Hypothalamus (tissue), 51 donors: Measurements from ENCODE around the gene DNMT3A.

Source experiments
- DNase-seq, 51 donors: peaks; one replicate each; lab custom pipeline; 2025; lab: John Stamatoyannopoulos, UW

Gene DNMT3A

DNA sequence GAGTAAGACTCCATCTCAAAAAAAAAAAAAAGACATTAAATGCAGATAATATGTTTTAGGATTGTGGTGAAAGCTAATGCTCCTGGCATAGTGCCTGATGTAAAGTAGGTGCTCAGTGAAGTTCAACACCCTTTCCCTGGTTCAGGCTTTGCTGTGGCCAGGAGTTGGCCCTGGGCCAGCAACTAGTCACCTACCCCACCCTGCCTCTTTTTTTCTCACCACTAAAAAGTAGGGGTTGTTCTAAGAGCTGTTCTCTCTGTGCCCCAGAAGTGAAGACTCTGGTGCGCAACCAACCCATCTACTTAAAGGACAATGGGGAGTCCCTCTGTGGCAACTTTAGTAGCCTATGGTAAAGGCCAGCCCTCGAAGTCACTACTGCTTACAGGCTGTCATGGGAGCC is 75.9 kb downstream of the DNMT3A start:
- no peak for DNase-seq

DNA sequence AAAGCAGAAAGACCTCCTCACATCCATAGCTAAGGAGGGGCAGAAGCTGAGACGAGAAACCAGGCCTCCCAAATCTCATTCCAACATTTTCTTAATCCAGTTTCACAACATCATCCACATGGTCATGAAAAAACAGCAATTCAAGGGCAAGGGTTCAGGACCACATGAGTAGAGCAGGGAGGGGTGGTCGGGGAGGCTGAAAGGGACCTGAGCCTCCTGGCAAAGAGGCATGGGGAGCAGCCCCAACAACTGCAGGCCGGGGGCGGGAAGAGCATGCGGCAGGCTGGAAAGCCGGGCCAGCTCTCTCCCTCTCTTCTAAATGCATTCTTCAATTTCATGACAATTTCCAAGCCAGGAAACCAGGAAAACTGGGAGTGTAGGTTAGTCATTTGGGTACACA is 76.7 kb downstream of the DNMT3A start:
- DNase-seq: no peak

DNA sequence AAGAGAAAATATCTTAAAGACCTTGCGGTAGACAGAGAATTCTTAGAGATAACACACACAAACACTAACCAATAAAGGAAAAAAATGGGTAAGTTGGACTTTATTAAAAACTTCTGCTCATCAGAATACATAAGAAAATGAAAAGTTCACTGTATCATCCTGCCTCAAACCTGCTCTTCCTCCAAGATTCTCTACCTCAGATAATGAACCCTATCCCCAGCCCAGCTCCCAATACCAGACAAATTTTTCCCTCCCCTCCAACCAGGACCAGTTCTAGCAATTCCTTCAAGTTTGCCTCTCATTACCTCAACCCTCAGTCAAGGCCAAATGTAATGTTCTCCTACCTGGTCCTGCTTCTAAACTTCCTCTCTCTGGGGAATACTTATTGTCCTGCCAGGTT is 79.4 kb downstream of the DNMT3A start:
- no peak for DNase-seq

DNA sequence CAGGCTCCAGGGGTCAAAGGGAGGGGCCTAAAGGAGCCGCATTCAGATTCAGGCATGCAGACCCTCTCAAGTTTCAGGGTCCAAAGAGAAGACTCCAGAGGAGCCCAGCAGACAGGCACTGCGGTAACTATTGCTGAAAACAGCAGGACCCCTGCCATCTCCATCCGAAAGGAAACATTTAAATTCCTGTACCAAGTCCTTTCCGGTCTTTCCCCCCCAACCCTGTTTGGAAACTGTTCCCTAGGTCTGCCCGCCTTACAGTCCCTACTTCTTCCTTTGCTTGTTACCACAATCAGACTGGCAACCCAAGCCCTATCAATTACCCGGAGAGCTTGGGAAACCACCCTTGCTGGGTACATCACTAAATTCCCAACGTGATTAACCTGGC is 82.0 kb downstream of the DNMT3A start:
- no peak for DNase-seq

DNA sequence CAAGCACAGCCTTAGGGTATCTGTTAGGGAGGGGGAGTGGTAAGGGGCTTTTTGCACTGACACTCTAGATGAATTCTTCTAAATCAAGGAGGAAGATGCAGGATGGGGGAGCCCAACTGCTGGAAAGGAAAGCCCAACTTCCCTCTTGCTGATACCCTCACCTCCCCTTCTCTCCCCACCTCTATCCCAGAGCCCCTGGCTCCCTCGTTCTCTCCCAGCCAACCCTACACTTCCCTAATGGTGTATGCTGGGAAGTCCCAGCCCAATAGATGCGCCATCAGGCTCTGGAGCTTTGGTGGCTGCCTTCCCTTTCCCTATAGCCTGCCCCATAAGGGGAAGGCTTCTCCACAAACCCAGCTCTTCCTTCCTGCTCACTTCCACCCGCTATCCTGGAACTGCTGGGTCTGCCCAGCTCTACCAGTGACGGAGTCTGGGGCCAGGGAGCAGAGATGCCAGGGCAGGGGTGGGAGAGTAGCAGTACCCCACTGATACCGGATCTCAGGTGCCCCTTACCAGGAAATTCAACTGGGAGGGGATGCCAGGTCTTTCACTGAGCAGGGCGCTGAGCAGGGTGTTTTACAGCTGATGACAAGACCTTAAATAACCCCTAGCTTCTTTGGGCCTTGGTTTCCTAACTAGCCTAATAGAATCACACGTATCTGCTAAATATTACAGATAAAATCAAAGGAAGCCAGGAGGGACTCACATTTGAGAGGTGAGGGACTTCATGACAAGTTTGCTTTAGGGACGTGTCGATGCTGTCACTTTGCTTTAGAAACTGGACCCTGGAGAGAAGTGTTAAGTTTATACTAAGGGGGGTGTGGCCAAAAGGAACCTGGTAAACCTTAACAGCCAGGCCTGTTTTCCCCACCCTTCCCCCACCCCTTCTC is 82.6 kb downstream of the DNMT3A start:
- DNase-seq: no peak

DNA sequence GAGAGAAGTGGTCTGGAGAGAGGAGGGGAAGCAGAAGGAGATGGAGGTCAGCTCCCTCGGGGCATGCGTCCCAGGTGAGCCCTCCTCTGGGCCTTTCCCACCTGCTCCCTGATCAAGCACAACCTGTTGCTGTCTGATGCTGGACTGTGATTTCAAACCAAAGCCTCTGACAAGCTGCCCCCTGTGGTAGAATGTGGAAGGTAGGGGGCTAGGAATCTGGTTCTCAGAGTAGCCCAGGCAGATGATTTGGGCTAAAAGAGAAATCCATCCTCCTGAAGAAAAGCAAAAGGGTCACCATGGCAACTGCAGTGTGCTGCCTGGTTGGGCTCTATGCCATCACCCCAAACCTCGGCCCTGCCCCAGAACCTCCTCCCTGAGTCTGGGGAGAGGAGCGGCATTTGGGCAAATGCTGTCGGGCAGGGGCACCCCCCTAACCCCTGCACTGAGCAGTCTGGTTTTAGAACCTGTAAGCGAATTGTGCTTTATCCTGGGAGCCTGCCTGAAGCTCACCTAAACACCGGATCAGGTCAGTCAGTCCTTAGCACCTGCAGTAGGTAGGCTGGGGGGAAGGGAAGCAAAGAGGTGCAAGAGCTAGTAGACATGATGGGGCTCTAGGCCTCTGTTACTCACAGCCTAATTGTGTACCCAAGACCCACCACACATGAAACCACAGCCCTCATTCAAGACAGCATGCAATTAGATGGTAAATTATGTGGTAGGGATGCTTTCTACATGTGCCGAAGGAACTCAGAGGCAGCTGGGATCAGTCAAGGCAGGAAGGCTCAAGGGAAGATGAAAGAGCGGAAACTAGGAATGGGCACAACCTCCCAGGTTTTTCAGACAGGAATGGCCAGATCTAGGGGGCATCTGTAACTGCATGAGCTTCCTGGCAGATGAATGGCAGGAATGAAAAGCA is 83.5 kb downstream of the DNMT3A start:
- DNase-seq: peak in 2 of 51 donors; percentile 12 to 37

DNA sequence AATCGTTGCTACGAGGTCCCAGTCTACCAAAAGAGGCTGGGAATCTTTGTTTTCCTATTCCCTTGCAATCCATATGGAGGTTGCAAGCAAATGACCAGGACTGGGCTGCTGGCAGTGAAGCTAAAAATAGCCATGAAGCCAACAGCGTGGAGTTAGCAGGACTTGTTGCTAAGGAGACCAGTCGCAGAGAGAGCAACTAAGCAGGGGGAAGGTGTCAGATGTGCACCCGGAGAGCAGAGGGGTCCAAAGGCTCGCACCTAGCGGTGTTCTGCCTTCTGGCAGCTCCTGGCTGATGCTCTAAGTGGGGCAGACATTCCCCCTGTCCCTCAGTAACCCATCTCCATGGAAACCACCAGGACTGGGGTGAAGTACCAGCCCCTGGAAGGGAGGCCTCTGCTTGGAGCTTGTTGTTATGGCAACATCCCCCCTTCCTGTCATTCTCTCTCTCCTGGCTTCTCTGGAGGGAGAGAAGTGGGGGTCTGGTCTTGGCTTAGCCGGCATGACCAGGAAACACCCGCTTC is 84.6 kb downstream of the DNMT3A start:
- DNase-seq: peak in 31 of 51 donors; percentile 16 to 76 (median 48)

DNA sequence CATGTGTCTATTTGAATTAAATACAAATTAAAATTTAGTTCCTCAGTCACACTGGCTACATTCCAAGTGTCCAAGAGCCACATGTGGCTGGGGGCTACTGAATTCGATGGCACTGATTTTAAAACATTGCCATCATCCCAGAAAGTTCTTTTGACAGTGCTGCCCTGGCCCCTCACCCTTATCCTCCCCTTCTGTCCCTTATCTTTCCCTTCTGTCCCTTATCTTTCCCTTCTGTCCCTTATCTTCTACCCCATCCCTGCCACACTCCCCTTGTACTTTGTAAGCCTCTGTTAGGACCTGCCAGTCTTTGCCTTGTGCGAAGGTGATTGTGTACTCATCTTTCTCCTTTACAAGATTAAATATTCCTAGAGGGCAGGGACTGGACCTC is 85.2 kb downstream of the DNMT3A start:
- no peak for DNase-seq

DNA sequence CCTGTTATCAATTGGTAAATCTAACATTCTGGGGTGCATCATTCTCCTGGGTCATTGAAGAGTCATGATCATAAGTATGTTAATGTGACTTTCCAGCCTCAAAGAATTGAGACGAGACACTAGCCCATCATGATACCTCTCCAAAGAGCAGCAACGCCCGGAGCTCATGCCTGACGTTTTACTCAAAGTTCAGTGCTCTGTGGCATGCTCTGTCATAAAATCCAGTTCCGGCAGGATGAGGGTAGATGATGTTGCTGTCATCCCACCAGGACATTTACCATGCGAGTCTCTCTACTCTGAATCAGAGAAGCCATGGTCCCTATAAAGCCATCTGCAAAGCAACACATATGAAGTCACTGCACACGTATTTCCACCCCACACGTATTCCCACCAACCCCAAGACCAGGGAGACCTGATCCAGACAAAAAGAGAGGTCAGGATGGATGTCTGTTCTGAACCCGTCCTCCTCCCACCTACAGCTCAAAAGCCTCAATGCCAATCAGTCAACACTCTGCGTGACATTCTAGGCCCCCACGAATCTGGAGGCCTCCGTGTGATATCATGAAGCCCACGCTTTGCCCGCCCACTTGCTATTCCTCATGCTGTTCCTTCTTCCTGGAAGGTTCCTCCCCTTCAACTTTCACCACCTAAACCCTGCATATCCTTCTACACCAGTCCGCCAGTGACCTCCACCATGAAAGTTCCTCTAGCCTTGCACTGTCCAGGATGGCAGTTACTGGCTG is 85.8 kb downstream of the DNMT3A start:
- peak in 1 of 51 donors; percentile 35 for DNase-seq

DNA sequence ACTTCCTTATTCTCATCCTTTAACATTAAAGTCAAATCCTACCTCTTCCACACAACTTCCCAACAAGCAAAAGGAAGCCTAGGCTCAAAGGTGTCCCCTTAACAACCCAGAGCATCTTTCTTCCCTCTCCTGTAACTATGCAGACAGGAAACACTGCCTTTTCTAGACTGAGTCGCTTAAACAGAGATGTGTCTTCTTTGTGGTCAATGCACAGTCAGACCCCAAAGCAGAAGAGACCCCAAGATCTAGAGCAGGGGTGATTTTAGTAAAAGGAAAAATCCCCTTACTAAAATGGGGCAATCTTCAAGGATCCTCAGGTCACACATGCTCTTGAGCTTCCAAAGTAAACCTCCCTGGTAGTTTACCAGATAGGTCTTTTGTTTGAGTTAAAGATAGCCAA is 86.8 kb downstream of the DNMT3A start:
- no peak for DNase-seq

DNA sequence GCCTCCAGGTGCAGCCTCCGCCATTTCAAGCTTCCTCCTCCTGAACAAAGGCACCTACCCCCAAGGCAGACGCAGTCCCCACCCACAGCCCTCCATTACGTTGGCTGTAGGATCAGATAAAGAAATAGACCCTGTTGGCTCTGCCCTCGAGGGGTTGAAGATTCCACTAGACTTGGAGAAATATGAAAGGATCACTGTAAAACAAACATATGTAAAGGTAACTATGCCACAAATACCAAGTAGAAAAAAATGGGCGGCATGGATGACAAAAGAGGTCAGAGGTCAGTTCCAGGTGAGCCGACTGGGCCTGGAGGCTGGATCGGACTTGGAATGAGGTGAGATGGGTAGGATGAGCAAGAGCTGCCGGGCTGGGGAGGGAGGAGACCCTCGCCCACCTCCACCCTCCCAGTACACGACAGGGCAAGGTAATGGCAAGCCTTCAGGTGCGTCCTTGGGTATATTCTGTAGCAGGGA is 88.5 kb downstream of the DNMT3A start:
- DNase-seq: no peak

DNA sequence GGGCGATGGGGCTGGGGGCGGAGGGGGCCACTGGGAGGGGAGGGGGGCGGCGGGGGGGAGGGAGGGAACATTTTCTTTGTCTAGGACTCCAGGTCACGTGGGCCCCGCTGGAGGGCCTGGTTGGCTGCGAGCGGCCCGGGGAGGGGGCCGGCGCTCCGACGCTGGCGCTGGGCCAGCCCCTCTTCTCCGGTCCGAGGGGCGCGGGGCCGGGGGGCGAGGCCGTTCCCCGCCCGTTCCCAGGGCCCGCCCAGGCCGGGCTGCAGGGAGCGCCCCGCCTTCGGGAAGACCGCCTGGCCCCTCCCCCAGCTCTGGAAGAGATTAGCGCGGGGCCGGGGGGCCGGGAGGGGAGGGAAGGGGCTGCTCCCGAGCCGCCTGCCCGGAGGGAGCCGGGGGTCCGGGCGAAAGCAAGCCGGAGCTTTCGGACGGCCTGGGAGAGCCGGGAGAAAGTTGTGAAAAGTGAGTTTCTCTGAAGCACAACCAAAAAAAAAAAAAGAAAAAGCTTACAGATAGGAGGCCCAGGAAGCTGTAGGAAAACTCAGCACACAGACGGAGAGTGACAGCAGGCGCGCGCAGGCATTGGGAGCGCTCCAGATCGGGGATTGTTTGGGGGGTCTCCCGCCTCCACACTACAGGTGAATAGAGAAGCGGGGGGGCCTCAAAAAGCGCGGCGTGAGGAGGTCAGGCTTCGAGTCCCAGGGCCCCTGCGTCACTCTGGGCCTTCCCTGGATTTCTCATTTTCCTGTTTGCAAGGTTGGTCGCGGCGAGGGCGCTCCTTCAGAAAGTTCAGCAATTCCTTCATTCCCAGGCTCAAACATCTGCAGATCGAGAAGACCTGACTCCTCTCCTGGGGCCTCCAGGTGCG is 89.2 kb downstream of the DNMT3A start:
- peak in 16 of 51 donors; percentile 15 to 47 (median 28) for DNase-seq

DNA sequence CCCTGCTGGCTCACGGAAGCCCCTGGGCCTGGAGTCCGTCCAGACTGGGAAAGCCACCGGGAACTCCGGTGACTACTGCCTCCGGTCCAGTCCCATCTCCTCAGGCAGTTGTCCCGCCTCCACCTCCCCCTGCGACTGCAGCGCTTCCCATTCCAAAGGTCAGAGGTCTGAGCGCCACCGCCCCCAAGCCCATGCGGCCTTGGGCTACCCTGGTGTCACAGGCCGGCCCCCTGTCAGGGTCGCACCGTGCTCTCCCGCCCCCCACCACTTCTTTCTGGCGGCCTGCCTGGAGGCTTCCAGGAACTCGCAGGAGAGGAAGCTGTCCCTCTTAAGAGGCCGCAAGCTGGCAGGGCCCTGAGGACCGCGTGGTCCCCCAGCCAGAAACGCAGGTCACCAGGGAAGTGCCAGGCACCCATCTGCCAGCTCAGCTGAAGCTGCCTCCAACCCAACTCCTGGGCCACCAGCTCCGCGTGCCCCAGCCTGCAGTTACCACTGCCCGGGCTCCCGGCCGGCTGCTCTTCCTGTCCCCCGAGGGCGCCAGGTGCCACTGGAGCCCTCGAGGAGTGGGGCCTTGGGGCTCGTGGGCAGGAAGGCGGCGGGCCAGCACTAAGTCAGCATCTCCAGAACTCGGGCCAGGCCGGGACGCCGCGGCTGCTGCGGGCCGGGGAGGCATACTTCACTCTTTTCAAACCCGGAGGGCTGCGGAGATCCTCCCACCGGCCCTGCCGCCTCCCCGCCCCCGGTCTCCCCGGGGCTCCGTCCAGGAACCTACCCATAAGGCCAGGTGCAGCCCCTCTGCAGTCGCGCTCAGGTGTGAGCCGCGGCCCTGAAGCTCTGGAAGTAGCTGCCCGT is 90.1 kb downstream of the DNMT3A start:
- DNase-seq: peak in 30 of 51 donors; percentile 17 to 60 (median 42)

DNA sequence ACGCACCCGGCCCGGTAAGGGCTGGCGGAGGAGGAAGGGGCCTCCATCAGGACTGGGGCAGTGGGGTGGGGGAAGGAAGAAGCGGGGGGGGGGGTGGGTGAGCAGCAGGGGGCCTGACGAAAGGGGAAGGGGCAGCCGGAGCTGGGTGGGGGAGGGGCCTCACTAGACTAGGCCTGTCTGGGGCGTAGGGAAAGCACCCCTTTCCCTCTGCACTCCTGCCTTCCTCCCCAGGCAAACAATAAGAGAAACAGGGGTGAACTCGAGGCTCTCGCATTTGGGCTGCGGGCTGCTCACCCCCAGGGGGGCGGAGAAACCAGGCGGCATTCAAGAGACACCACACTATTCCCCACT is 90.7 kb downstream of the DNMT3A start:
- no peak for DNase-seq

DNA sequence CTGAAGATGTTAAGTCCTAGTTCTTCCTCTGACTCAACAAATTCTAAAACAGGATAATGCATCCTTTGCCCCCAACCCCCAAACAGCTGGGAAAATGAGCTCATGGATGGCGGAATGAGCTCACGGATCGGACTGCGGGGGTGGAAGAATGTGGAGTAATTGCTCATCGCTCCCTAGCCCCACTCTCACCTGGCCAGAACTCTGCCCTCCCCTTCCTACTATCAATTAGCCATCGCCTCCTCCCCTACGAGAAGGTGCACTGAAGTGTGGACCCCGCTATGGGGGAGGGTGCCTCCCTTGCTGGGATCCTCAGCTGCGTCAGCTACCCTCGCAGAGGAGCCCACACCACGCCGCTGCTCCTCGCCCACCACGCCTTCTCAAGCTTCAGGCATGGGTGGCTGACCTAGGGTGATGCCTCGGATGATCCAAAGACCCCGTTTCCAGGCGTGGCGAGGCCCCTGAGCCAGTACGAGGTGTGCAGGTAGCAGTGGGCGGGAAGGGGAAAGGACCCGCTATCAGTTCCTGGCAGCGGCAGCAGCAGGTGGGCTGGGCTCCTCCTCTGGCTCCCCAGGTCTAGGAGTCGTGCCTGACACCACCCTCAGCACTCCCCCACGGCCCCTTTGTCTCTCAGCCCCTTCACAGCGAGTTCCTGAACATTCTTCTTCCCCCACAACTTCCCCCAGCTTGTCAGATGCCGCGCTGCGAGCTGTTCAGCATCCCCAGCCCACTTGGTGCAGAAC is 91.2 kb downstream of the DNMT3A start:
- peak in 6 of 51 donors; percentile 30 to 74 (median 46) for DNase-seq

DNA sequence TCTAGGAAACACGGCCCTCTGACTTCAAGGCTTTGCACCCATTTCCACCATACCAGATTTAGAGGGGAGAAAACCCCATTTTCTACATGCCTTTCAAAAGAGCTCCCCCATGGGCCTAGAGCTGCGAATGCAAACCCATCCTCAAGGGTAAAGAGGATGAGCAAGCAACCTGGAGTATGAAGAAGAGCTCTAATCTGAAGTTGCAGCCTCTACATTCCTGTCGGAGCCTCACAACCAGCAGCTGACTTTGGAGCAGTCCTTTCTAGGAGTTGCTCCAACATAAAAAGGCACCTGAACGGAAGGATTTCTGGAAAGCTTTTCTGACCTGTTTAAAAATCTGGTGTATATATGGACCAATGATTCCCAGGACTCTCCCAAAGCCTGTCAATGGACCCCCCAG is 91.9 kb downstream of the DNMT3A start:
- DNase-seq: no peak

DNA sequence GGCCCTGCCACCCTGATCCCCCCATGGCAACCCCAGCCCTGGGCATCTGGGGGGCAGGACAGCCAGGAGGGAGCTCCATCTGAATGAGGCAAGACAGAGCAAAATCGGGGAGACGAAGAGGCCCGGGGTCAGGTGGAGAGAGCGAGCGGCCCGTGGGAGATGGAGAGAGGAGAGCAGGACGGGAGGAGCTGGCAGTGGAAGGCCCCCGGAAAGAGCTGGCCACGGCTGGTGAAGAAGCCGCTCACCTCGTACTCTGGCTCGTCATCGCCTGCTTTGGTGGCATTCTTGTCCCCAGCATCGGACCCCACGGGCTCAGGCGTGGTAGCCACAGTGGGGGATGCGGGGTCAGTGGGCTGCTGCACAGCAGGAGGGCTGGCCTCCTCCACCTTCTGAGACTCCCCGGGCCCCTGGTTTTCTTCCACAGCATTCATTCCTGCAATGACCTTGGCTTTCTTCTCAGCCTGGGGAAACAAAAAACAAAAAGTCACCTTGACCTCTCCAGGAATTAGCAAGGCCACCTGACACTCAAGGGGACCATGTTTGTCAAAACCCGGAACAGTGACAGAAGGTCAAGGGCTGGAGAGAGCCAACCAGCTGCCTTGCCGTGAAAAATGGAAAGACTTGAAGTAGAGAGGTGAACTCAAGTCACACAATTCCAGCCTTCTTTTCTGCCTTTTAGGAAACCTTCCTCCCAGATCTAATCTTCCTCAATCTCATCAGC is 93.8 kb downstream of the DNMT3A start:
- DNase-seq: no peak
